Mesenchymal stem cell (in vitro differentiated cells and primary cell): ENCODE data around the gene PEX5L.
A peak's percentile ranks its signal among the peaks of the same experiment; 100 is the strongest.

Source experiments
- DNase-seq: peaks from one replicate; pipeline ENCODE4 v3.0.0-alpha.2; 2013
- H2AFZ ChIP-seq: one replicate; pipeline ENCODE4 v1.6.1; 2013; ENCODE audit warnings: low read depth, mild to moderate bottlenecking, control low read depth, inconsistent platforms, low read length, moderate library complexity
- H2AK5ac ChIP-seq: 2 replicates; pipeline ENCODE4 v1.6.1; 2013; ENCODE audit warnings: low read length, moderate library complexity, mild to moderate bottlenecking, inconsistent platforms; ENCODE audit not compliant: severe bottlenecking
- H2BK120ac ChIP-seq: one replicate; pipeline ENCODE4 v1.6.1; 2013; ENCODE audit warnings: low read depth, mild to moderate bottlenecking, inconsistent platforms, low read length, moderate library complexity
- H2BK12ac ChIP-seq, 2 experiments: one replicate each; pipeline ENCODE4 v1.6.1; 2013; ENCODE audit warnings: inconsistent platforms in 2 of 2, low read length in 2 of 2, mild to moderate bottlenecking in 2 of 2, moderate library complexity in 2 of 2, control low read depth in 1 of 2
- H2BK15ac ChIP-seq: one replicate; pipeline ENCODE4 v1.6.1; 2013; ENCODE audit warnings: mild to moderate bottlenecking, low read depth, inconsistent platforms; ENCODE audit not compliant: poor library complexity, severe bottlenecking
- H2BK5ac ChIP-seq: 2 replicates; pipeline ENCODE4 v1.6.1; 2013; ENCODE audit warnings: low read depth, mild to moderate bottlenecking, low read length, control low read depth, inconsistent platforms; ENCODE audit not compliant: poor library complexity, severe bottlenecking
- H3K14ac ChIP-seq, 2 experiments: one replicate each; pipeline ENCODE4 v1.6.1; 2013; ENCODE audit warnings: inconsistent platforms in 2 of 2, low read length in 2 of 2, control low read depth in 1 of 2, mild to moderate bottlenecking in 1 of 2, moderate library complexity in 1 of 2
- H3K18ac ChIP-seq, 2 experiments: one replicate each; pipeline ENCODE4 v1.6.1; 2013; ENCODE audit warnings: inconsistent platforms in 2 of 2, low read length in 2 of 2, control low read depth in 1 of 2, low read depth in 1 of 2, mild to moderate bottlenecking in 1 of 2
- H3K23ac ChIP-seq, 2 experiments: one replicate each; pipeline ENCODE4 v1.6.1; 2013; ENCODE audit warnings: inconsistent platforms in 2 of 2, low read length in 2 of 2, mild to moderate bottlenecking in 2 of 2, moderate library complexity in 2 of 2, control low read depth in 1 of 2
- H3K27ac ChIP-seq: 2 replicates; pipeline ENCODE4 v1.5.1; 2013; ENCODE audit warnings: mild to moderate bottlenecking, moderate library complexity, low read length, control low read depth, inconsistent platforms; ENCODE audit not compliant: poor library complexity, severe bottlenecking
- H3K27me3 ChIP-seq, 2 experiments: 2 replicates each; pipeline versions ENCODE4 v1.6.1 to v1.7.0; 2013; ENCODE audit warnings: low read length in 2 of 2, mild to moderate bottlenecking in 2 of 2, moderate library complexity in 2 of 2, control low read depth in 1 of 2, inconsistent platforms in 1 of 2; ENCODE audit not compliant: control insufficient read depth in 1 of 2, insufficient read depth in 1 of 2
- H3K36me3 ChIP-seq, 2 experiments: 2 replicates each; pipeline versions ENCODE4 v1.6.1 to v1.7.0; 2013; ENCODE audit warnings: low read length in 2 of 2, control low read depth in 1 of 2, inconsistent platforms in 1 of 2, low read depth in 1 of 2, mild to moderate bottlenecking in 1 of 2; ENCODE audit not compliant: insufficient read depth in 2 of 2, control insufficient read depth in 1 of 2
- H3K4ac ChIP-seq, 2 experiments: one replicate each; pipeline ENCODE4 v1.6.1; 2013; ENCODE audit warnings: inconsistent platforms in 2 of 2, low read length in 2 of 2, mild to moderate bottlenecking in 2 of 2, moderate library complexity in 2 of 2, control low read depth in 1 of 2, low read depth in 1 of 2
- H3K4me1 ChIP-seq: 2 replicates; pipeline ENCODE4 v1.6.1; 2013; ENCODE audit warnings: low read depth, low read length, control low read depth; ENCODE audit not compliant: control insufficient read depth, insufficient read depth
- H3K4me2 ChIP-seq: 2 replicates; pipeline ENCODE4 v1.6.1; 2013; ENCODE audit warnings: low read length, mild to moderate bottlenecking, inconsistent platforms; ENCODE audit not compliant: poor library complexity, severe bottlenecking
- H3K4me3 ChIP-seq, 2 experiments: 2 replicates each; pipeline versions ENCODE4 v1.5.1 to v1.7.0; 2013; ENCODE audit warnings: low read length in 2 of 2, mild to moderate bottlenecking in 2 of 2, control low read depth in 1 of 2, low read depth in 1 of 2; ENCODE audit not compliant: insufficient read depth in 1 of 2
- H3K79me1 ChIP-seq: replicated peaks from 2 replicates; pipeline ENCODE4 v1.6.1; 2013; ENCODE audit warnings: mild to moderate bottlenecking, control low read depth, low read length, inconsistent platforms; ENCODE audit not compliant: poor library complexity, severe bottlenecking
- H3K9ac ChIP-seq: 2 replicates; pipeline ENCODE4 v1.7.0; 2013; ENCODE audit warnings: mild to moderate bottlenecking, low read length, moderate library complexity
- H3K9me3 ChIP-seq: 2 replicates; pipeline ENCODE4 v1.7.0; 2013; ENCODE audit warnings: mild to moderate bottlenecking, low read length; ENCODE audit not compliant: control insufficient read depth
- H4K8ac ChIP-seq: one replicate; pipeline ENCODE4 v1.6.1; 2013; ENCODE audit warnings: inconsistent platforms, mild to moderate bottlenecking, low read length, moderate library complexity
- H4K91ac ChIP-seq: one replicate; pipeline ENCODE4 v1.6.1; 2013; ENCODE audit warnings: mild to moderate bottlenecking, low read length, inconsistent platforms
- WGBS: methylation state at CpG from one replicate; pipeline ENCODE4 v1.1.7; 2013; ENCODE audit warnings: mixed read lengths; 5-methylcytosine and 5-hydroxymethylcytosine counted together

The PEX5L gene

DNA sequence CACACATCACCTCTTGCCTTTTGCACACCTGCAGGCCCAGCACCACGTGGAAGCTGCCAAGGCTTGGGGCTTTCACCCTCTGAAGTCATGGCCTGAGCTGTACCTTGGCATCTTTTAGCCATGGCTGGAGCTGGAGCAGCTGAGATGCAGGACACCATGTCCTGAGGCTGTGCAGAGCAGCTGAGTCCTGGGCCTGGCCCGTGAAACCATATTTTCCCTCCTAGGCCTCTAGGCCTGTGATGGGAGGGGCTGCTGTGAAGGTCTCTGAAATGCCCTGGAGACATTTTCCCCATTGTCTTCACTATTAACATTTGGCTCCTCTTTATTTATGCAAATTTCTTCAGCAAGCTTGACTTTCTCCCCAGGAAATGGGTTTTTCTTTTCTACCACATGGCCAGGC, 41.9 kb upstream of the PEX5L start:
- no peak overlapping the region for H2BK12ac ChIP-seq
- no peaks in the 10 kb centered on the region for H3K4me1 ChIP-seq
- H3K4ac ChIP-seq = no peak overlapping the region
- WGBS = 21% methylated on average over 2 of the region's 2 CpGs
- H3K18ac ChIP-seq = no peak overlapping the region
- no peaks in the 10 kb centered on the region for H3K9me3 ChIP-seq
- H3K79me1 ChIP-seq = no peaks in the 10 kb centered on the region
- H3K23ac ChIP-seq = no peak overlapping the region
- no peaks in the 10 kb centered on the region for H3K27me3 ChIP-seq
- H2AK5ac ChIP-seq = no peak overlapping the region
- no peaks in the 10 kb centered on the region for H3K36me3 ChIP-seq
- H4K91ac ChIP-seq = peak overlapping the region; percentile 39
- no peak overlapping the region for H3K14ac ChIP-seq
- no peak overlapping the region for H2BK15ac ChIP-seq
- no peak overlapping the region for H2AFZ ChIP-seq
- no peak overlapping the region for H3K4me3 ChIP-seq
- DNase-seq = no peak
- no peak overlapping the region for H3K27ac ChIP-seq
- H3K9ac ChIP-seq = no peak overlapping the region
- no peak overlapping the region for H2BK5ac ChIP-seq
- H2BK120ac ChIP-seq = no peak overlapping the region
- no peak overlapping the region for H3K4me2 ChIP-seq
- H4K8ac ChIP-seq = no peak overlapping the region

DNA sequence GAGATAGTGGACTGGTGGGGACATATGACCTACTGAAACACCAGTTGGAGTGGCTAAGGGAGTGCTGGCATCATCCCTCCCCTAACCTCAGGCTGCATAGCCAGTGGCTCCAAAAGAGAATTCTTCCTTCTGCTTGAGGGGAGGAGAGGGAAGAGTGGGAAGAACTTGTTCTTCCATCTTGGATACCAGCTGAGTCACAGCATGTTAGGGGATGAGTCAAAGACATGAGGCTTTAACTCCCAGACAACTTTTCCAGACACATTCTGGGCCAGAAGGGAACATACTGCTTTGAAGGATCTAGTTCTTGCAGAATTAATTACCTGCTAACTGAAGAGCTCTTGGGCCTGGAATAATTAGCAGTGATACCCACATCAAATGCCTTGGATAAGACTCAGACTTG, 36.8 kb upstream of the PEX5L start:
- Histone ChIP-seq H3K4me2 (no peak overlapping the region), H2BK120ac (no peak overlapping the region), H3K27me3 (no peaks in the 10 kb centered on the region), H4K8ac (no peak overlapping the region), H3K36me3 (no peaks in the 10 kb centered on the region), H2BK15ac (no peak overlapping the region), H3K4me1 (no peaks in the 10 kb centered on the region), H3K4ac (no peak overlapping the region), H4K91ac (no peak overlapping the region), H3K9ac (no peak overlapping the region), H3K79me1 (no peaks in the 10 kb centered on the region), H3K9me3 (no peaks in the 10 kb centered on the region), H3K4me3 (no peak overlapping the region), H3K18ac (no peak overlapping the region), H3K23ac (no peak overlapping the region), H2BK5ac (no peak overlapping the region), H3K14ac (no peak overlapping the region), H2AFZ (no peak overlapping the region), H2BK12ac (no peak overlapping the region), H2AK5ac (no peak overlapping the region), H3K27ac (no peak overlapping the region)
- no peak for DNase-seq

- no peaks in the 10 kb centered on the region for H3K4me1 ChIP-seq
- no peaks in the 10 kb centered on the region for H3K27me3 ChIP-seq
- no peak overlapping the region for H3K23ac ChIP-seq
- H2BK15ac ChIP-seq = no peak overlapping the region
- H3K79me1 ChIP-seq = no peaks in the 10 kb centered on the region
- no peak for DNase-seq
- H2BK12ac ChIP-seq = no peak overlapping the region
- H3K4ac ChIP-seq = no peak overlapping the region
- no CpG with 5 or more reads among the region's 1 CpG for WGBS
- no peak overlapping the region for H2AK5ac ChIP-seq
- H3K9me3 ChIP-seq = no peaks in the 10 kb centered on the region
- H3K14ac ChIP-seq = no peak overlapping the region
- no peak overlapping the region for H2BK120ac ChIP-seq
- H2AFZ ChIP-seq = no peak overlapping the region
- H3K36me3 ChIP-seq = no peaks in the 10 kb centered on the region
- H4K91ac ChIP-seq = no peak overlapping the region
- H3K9ac ChIP-seq = no peak overlapping the region
- no peak overlapping the region for H2BK5ac ChIP-seq
- H4K8ac ChIP-seq = no peak overlapping the region
- no peak overlapping the region for H3K18ac ChIP-seq
- H3K27ac ChIP-seq = no peak overlapping the region
- no peak overlapping the region for H3K4me2 ChIP-seq
- no peak overlapping the region for H3K4me3 ChIP-seq
Observed at GRCh38 chr3:180072786-180073185, 36.0 kb upstream of the PEX5L start.

DNA sequence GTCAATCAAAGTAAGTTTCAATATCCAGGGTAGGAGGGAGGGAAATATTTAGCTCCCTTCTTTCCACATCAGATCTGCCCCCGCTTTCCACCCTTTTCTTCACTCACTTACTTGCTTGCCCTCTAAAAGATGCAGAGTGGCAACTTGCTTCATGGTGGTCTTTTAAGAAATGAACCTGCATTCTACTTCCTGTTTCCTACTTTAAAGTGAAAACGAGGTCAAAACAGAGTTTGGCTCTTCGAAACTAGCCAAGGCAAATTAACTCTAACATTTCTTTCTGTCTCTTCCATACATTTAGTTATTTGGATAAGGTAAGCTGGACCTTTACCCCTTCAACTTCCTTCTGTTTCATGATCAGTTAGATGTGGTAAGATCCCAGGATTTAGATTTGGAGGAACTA, 34.2 kb upstream of the PEX5L start:
- H2AFZ ChIP-seq = no peak overlapping the region
- no peak overlapping the region for H3K27ac ChIP-seq
- H2BK120ac ChIP-seq = no peak overlapping the region
- H3K4me2 ChIP-seq = no peak overlapping the region
- H3K4ac ChIP-seq = no peak overlapping the region
- no peak overlapping the region for H3K18ac ChIP-seq
- no peak overlapping the region for H3K4me3 ChIP-seq
- no peak overlapping the region for H4K91ac ChIP-seq
- no peaks in the 10 kb centered on the region for H3K4me1 ChIP-seq
- H3K9ac ChIP-seq = no peak overlapping the region
- DNase-seq = no peak
- no peak overlapping the region for H2BK5ac ChIP-seq
- H3K14ac ChIP-seq = no peak overlapping the region
- H3K23ac ChIP-seq = no peak overlapping the region
- H2BK12ac ChIP-seq = no peak overlapping the region
- H2AK5ac ChIP-seq = no peak overlapping the region
- H4K8ac ChIP-seq = no peak overlapping the region
- H3K79me1 ChIP-seq = no peaks in the 10 kb centered on the region
- H3K27me3 ChIP-seq = no peaks in the 10 kb centered on the region
- H3K9me3 ChIP-seq = no peaks in the 10 kb centered on the region
- H3K36me3 ChIP-seq = no peaks in the 10 kb centered on the region
- H2BK15ac ChIP-seq = no peak overlapping the region
- WGBS = 66% methylated on average over 3 of the region's 3 CpGs
